ENCODE data around the gene OSR1.
"Not testable (repeated sequence)": the region's sequence is repeated elsewhere in the genome, so short reads cannot be mapped to it uniquely, and the experiment has no call there.

The OSR1 gene

GRCh38 chr2:19347619-19348562, 10.5 kb downstream of the OSR1 start:
- Histone ChIP-seq H3K4me3 (peak overlapping the region; percentile 55 to 80 (median 73)), H3K27ac (peak overlapping the region; percentile 80 to 99 (median 94))

GRCh38 chr2:19346983-19347618, 11.3 kb downstream of the OSR1 start:
- Histone ChIP-seq H3K4me3 (peak overlapping the region; percentile 55 to 80 (median 73)), H3K27ac (peak overlapping the region; percentile 80 to 99 (median 94))

- Histone ChIP-seq H3K4me3 (no peak overlapping the region), H3K27ac (no peak overlapping the region)
These were observed 20.7 kb downstream of the OSR1 start for GRCh38 chr2:19337742-19338141.

GRCh38 chr2:19337202-19337601, 21.2 kb downstream of the OSR1 start:
- Histone ChIP-seq H3K4me3 (no peak overlapping the region), H3K27ac (no peak overlapping the region)

GRCh38 chr2:19336781-19337180, 21.6 kb downstream of the OSR1 start:
- Histone ChIP-seq H3K4me3 (no peak overlapping the region), H3K27ac (no peak overlapping the region)

- Histone ChIP-seq H3K27ac (no peak overlapping the region), H3K4me3 (no peak overlapping the region)
These were observed 25.9 kb downstream of the OSR1 start for GRCh38 chr2:19332503-19332902.

- Histone ChIP-seq H3K27ac (no peak overlapping the region), H3K4me3 (no peak overlapping the region)
These were observed 27.0 kb downstream of the OSR1 start for GRCh38 chr2:19331450-19331849.

- H3K4me3 ChIP-seq = no peak overlapping the region
- no peak overlapping the region for H3K27ac ChIP-seq
These were observed 28.0 kb downstream of the OSR1 start for GRCh38 chr2:19330436-19330835.

- H3K27ac ChIP-seq = no peak overlapping the region
- H3K4me3 ChIP-seq = no peak overlapping the region
These were observed 29.0 kb downstream of the OSR1 start for GRCh38 chr2:19329445-19329844.

- no peak overlapping the region for H3K4me3 ChIP-seq
- H3K27ac ChIP-seq = no peak overlapping the region
These were observed 30.9 kb downstream of the OSR1 start for GRCh38 chr2:19327496-19327895.

- Histone ChIP-seq H3K4me3 (no peak overlapping the region), H3K27ac (no peak overlapping the region)
These were observed 36.5 kb downstream of the OSR1 start for GRCh38 chr2:19321946-19322345.

GRCh38 chr2:19320813-19321212, 37.6 kb downstream of the OSR1 start:
- Histone ChIP-seq H3K4me3 (no peak overlapping the region), H3K27ac (no peak overlapping the region)

GRCh38 chr2:19319698-19320097, 38.7 kb downstream of the OSR1 start:
- Histone ChIP-seq H3K27ac (no peak overlapping the region), H3K4me3 (no peak overlapping the region)

- Histone ChIP-seq H3K4me3 (no peak overlapping the region), H3K27ac (no peak overlapping the region)
These were observed 39.4 kb downstream of the OSR1 start for GRCh38 chr2:19319064-19319463.

- Histone ChIP-seq H3K27ac (no peak overlapping the region), H3K4me3 (no peak overlapping the region)
These were observed 44.9 kb downstream of the OSR1 start for GRCh38 chr2:19313553-19313952.

GRCh38 chr2:19312949-19313348, 45.5 kb downstream of the OSR1 start:
- H3K4me3 ChIP-seq = no peak overlapping the region
- no peak overlapping the region for H3K27ac ChIP-seq

- not testable (repeated sequence) for H3K27ac ChIP-seq
- H3K4me3 ChIP-seq = peak overlapping the region in 1 of 7 experiments; percentile 22
These were observed 52.4 kb downstream of the OSR1 start for GRCh38 chr2:19306065-19306464.

GRCh38 chr2:19305400-19306055, 52.9 kb downstream of the OSR1 start:
- H3K4me3 ChIP-seq = peak overlapping the region in 1 of 7 experiments; percentile 22
- not testable (repeated sequence) for H3K27ac ChIP-seq

- Histone ChIP-seq H3K27ac (no peak overlapping the region), H3K4me3 (no peak overlapping the region)
These were observed 56.7 kb downstream of the OSR1 start for GRCh38 chr2:19301706-19302105.
